ENCODE results near the gene FBXO47.
A peak's percentile ranks its signal among the peaks of the same experiment; 100 is the strongest.

Gene FBXO47

DNA sequence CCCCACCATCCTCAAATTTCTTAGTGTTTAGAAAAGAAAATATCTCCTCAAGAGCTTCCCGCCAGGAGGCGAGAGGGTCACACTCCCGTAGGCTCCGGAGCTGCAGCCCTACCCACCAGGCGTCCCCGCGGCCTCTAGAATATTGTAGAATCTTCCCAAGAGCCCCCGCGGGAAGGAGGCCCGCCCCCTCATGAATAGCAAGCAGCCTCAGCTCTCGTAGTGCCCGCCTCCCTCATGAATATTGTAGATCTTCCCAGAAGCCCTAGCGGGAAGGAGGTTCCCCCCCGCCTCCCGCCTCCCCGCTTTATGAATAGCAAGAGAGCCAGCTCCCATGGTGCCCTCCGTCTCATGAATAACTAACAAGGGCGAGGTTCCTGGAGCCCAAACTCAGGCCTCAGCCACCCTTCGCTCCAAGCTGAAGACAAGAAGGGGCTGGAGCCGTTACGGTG lies at the start of gene FBXO47:
Gene FBXO47, minus strand, starts transcription at position 114 of the 449 bp plus-strand sequence. CDS start 4,378 bp downstream, outside the sequence.
- DNase-seq: no peak

DNA sequence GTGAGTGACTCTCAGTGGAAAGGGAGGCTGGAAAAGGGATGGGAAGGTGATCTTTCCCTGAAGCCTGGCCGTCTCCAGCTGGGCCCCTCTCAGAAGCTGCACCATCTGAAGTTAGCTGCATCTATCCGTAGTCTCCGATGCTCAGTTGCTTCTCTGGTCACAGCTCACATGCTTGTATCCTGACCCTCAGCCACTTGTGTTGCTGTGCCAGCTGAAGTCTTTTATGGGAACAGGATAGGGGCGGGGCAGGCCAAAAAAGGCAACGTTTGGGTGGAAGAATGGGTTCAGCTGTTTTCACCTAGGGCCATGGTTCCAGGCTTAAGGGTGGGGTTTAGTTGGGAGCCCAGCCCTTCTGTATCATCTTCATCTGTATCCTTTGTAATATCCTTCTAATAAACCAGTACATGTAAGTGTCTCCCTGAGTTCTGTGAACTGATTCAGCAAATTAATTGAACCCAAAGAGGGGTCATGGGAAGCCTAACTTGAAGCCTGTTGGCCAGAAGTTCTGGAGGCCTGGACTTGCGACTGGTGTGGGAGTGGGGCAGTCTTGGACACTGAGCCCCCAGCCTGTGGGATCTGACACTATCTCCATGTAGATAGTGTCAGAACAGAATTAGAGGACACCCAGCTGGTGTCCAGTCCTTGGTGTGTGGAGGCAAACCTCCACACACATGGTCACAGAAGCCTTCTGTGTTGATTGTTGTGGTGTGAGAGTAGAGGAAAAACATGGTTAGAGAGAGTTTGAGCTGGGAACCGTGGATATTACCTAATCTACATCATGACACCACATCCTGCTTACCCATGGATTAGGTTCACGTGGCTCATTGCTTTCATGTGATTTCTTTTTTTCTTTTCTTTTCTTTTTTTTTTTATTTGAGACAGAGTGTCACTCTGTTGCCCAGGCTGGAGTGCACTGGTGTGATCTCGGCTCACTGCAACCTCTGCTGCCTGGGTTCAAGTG lies 49.3 kb upstream of the FBXO47 start:
- DNase-seq: no peak

GRCh38 chr17:39015546-39015935 lies 48.3 kb upstream of the FBXO47 start:
- DNase-seq: no peak

- DNase-seq: peak; percentile 19
These were observed 47.8 kb upstream of the FBXO47 start for GRCh38 chr17:39014795-39015545.

- peak; percentile 69 for DNase-seq
These were observed 47.0 kb upstream of the FBXO47 start for GRCh38 chr17:39014044-39014794.

DNA sequence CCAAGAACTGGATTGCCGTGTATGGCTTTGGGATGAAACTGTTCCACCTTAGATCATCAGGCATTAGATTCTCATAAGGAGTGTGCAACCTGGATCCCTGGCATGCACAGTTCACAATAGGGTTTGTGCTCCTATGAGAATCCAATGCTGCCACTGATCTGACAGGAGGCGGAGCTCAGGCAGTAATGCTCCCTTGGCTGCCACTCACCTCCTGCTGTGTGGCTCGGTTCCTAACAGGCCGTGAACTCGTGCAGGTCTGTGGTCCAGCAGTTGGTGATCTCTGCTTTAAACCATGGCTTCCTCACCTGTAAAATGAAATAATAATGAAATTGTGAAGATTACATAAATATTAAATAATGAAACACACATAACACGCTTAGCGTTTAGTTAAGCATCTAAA lies 45.5 kb upstream of the FBXO47 start:
- DNase-seq: no peak

DNA sequence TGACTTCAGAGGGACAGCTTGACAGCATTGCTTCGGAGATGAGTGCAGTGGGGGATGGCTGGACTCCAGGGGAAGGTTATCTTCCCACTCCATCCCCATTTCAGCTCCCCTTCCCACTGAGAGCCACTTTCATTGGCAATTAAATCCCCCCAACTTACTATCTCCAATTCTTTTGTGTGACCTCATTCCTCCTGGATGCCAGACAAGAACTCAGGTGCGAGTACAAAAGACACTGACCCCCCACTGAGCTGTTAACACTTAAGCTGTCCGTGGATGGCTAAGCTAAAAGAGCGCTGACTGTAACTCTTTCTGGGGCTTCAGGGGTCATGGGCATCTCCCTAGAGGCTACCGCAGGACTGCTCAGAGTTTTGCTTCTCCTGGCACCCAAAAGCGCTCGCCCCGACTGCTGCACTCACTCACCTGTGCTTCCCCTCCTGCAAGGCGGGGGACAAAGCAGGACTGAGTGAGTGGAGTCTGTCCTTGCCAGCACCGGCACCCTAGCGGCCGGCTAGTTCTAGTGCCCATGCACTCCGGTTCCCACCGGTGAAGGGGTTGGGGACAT lies 44.8 kb upstream of the FBXO47 start:
- DNase-seq: no peak

- no peak for DNase-seq
These were observed 42.4 kb upstream of the FBXO47 start for GRCh38 chr17:39009581-39010001.

GRCh38 chr17:39008633-39009032 lies 41.4 kb upstream of the FBXO47 start:
- DNase-seq: no peak

GRCh38 chr17:39002991-39003715 lies 36.0 kb upstream of the FBXO47 start:
- DNase-seq: no peak

- peak; percentile 49 for DNase-seq
These were observed 34.8 kb upstream of the FBXO47 start for GRCh38 chr17:39001703-39002637.

DNA sequence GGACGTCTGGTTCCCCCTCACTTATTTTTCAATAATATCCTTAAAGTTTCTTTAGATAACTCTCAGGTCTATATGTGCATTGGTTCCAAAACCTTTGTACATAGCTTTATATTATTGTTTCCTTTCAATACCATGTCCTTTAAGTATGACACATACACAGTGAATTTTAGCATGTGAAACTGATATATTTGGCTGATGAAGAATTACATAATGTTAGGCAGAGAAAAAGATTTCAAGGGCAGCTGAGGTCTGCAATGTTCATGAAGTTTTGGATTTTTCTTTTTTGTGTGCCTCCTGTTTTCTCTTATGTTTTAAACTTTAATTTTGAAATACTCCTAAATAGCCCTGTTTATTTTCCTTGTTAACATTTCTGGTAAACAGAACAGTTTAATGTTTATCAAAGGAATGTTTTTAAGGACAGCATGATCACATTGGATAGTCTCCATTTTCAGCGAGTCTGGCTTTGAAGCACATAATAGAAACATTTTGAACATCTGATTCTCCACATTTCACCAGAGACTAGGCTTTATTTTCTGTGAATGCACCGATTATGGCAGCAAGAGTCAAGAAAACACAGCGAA lies 32.9 kb upstream of the FBXO47 start:
- no peak for DNase-seq

- no peak for DNase-seq
These were observed 29.6 kb upstream of the FBXO47 start for GRCh38 chr17:38996660-38997337.

GRCh38 chr17:38994026-38994425 lies 26.8 kb upstream of the FBXO47 start:
- DNase-seq: no peak

GRCh38 chr17:38984666-38985065 lies 17.5 kb upstream of the FBXO47 start:
- no peak for DNase-seq

- peak; percentile 80 for DNase-seq
These were observed 15.9 kb upstream of the FBXO47 start for GRCh38 chr17:38982858-38983746.

DNA sequence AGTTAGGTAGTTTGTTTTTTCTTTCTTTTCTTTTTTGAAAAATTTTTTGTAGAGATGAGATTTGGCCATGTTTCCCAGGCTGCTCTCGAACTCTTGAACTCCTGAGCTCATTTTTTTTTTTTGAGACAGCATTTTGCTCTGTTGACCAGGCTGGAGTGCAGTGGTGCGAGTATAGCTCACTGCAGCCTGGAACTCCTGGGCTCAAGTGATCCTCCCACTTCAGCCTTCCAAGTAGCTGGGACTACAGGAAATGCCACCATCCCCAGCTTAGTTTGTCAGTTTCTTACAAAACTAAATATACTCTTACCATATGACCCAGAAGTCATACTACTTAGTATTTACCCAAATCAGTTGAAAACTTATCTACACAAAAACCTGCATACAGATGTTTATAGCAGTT lies 14.4 kb upstream of the FBXO47 start:
- DNase-seq: no peak

- DNase-seq: no peak
These were observed 13.5 kb upstream of the FBXO47 start for GRCh38 chr17:38980490-38981217.

Data from OCI-M1 (cell line).